GM21526 (cell line): ENCODE data around the gene SPATA6.
"Not testable (repeated sequence)": the region's sequence is repeated elsewhere in the genome, so short reads cannot be mapped to it uniquely, and the experiment has no call there.

Source experiments
- ATAC-seq: cut with Tn5 transposase; IDR thresholded peaks from one replicate; pipeline ENCODE4 v1.9.1; 2021; ENCODE audit warnings: moderate library complexity; ENCODE audit not compliant: unreplicated experiment, low FRiP score

The SPATA6 gene

GRCh38 chr1:48371598-48371997, 100.4 kb downstream of the SPATA6 start:
- ATAC-seq, result no peak

GRCh38 chr1:48362901-48363300, 109.1 kb downstream of the SPATA6 start:
- ATAC-seq, result no peak

DNA sequence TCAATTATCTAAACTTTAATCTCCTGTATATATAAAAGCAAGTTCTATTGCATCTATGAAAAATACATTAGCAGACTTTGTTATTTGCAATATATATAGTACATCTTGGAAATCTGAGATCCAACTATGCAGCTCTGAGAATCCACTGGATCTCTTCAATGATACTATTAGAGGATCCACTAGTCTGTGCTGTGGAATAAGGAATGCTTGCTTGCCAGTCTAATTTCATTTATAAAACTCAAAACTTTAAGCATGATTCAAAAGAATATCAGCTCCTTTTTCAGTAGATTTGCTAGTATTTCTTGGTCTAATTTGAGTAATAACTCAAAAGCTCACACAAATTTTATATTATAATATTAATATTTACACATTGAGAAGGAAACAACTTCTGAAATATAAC, 115.1 kb downstream of the SPATA6 start:
- ATAC-seq, result no peak

GRCh38 chr1:48344373-48344772, 127.6 kb downstream of the SPATA6 start:
- no peak for ATAC-seq

DNA sequence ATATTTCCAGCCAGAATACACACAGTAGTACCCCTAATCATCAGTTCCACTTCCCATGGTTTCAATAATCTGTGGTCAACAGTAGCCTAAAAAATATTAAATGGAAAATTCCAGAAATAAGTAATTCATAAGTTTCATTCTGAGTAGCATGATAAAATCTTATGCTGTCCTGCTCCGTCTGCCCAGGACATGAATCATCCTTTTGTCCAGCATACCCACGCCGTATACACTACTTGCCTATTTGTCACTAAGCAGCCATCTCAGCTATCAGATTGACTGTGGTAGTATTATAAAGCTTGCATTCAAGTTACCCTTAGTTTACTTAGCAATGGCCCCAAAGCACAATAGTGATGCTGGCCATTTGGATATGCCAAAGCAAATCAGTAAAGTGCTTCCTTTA, 130.8 kb downstream of the SPATA6 start:
- ATAC-seq, result no peak

GRCh38 chr1:48338257-48338656, 133.7 kb downstream of the SPATA6 start:
- no peak for ATAC-seq

DNA sequence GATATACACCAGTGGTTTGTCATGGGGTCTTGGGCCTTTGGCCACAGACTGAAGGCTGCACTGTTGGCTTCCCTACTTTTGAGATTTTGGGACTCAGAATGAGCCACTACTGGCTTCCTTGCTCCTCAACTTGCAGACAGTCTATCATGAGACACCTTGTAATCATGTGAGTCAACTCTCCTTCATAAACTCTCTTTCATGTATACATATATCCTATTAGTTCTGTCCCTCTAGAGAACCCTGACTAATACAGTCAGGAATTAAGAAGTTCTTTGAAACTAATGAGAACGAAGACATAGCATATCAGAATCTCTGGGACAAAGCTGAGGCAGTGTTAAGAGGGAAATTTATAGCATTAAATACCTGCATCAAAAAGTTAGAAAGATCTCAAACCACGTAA, 138.7 kb downstream of the SPATA6 start:
- ATAC-seq, result no peak

- no peak for ATAC-seq
Observed at GRCh38 chr1:48332115-48332514, 139.9 kb downstream of the SPATA6 start.

GRCh38 chr1:48329905-48330304, 142.1 kb downstream of the SPATA6 start:
- no peak for ATAC-seq

DNA sequence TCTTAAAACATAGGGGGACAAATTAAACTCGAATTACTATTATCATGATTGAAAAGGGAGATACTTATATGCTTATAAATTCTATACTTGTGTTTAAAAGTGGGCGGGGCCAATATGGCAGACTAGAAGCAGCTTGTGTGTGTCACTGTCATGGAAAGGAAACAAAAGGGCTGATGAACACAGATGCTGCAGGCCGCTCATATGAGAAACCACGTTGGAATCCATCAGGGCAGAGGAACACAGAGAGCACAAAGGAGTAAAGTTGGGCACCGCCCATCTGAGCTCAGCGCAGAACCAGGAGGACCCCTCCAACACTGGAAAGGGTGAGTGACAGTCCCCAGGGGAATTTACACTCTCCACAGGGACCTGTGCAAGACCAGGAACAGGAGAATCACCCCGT, 142.5 kb downstream of the SPATA6 start:
- ATAC-seq, result no peak

DNA sequence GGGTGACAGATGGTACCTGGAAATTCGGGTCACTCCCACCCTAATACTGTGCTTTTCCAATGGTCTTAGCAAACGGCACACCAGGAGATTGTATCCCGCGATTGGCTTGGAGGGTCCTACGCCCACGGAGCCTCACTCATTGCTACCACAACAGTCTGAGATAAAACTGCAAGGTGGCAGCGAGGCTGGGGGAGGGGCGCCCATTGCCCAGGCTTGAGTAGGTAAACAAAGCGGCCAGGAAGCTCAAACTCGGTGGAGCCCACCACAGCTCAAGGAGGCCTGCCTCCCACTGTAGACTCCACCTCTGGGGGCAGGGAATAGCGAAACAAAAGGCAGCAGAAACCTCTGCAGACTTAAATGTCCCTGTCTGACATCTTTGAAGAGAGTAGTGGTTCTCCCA, 160.2 kb downstream of the SPATA6 start:
- not testable (repeated sequence) for ATAC-seq

DNA sequence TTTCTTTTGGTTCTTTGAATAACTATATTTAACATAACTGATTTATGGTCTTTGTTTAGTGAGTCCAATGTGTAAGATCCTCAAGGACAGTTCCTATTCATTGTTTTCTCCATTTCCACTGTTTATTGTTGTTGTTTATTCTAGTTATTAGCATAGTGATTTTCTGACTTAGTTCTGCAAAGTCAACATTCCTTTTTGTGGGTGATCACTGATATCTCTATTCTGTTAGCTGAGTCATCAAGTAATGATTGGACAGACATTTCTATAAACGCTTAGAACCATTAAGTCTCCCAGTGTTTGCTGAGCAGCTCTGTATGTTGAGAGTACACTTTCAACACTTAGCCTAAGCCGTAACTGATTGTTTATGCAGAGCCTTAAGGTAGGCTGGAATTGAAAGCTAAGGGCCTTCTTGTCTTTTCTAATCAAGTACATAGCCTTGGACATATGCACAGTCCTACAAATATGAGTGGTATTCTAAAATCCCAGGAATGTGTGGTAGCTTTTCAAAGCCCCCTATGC, 162.4 kb downstream of the SPATA6 start:
- no peak for ATAC-seq

DNA sequence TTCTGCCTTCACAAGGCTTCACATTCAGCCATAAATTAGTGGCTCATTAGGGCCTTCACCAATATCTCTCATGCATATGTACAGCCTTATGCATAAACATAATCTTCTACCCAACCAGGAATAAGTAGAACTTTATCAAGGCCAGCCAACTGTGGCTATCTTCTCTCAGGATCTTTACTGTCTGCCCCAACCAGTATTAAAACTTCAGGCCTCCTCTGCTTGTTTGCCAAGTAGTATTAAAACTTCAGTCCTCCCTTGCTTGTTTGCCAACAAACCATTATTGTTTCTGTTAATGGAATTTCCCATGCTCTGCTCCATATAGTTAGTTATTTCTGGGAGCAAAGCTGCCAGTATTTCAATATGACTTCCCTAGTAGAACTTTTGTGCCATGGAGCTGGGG, 169.4 kb downstream of the SPATA6 start:
- no peak for ATAC-seq

- no peak for ATAC-seq
Observed at GRCh38 chr1:48294656-48295055, 177.3 kb downstream of the SPATA6 start.

- not testable (repeated sequence) for ATAC-seq
Observed at GRCh38 chr1:48294094-48294493, 177.9 kb downstream of the SPATA6 start.

- ATAC-seq, result no peak
Observed at GRCh38 chr1:48292706-48293105, 179.3 kb downstream of the SPATA6 start.

DNA sequence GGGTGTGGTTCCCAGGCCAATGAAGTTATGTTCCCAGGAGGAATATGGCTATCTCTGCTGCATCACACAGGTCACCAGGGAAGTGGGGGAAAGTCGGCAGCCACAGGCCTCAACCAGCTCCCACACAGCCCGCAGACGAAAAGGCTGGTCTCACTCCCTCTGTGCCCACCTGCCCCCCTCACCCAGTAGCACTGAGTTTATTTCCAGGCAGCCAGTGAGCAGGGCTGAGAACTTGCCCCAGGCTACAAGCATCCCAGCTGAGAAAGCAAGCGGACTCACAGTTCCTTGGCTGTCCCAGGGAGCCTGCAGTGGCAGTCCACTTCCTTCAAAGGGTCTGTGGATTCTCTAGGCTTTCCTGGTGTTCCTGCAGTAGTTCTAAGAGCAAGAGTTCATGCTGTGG, 180.6 kb downstream of the SPATA6 start:
- ATAC-seq, result no peak

DNA sequence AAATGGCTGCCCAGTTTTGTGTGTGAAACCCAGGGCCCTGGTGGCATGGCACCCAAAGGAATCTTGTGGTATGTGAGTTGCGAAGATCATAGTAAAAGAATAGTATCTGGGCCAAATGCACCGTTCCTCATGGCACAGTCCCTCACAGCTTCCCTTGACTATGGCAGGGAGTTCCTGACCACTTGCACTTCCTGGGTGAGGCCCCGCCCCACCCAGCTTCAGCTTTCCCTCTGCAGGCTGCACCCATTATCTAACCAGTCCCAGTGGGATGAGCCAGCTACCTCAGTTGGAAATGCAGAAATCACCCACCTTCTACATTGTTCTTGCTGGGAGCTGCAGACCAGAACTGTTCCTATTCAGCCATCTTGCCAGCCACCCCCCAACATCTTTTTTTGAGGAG, 186.5 kb downstream of the SPATA6 start:
- no peak for ATAC-seq

DNA sequence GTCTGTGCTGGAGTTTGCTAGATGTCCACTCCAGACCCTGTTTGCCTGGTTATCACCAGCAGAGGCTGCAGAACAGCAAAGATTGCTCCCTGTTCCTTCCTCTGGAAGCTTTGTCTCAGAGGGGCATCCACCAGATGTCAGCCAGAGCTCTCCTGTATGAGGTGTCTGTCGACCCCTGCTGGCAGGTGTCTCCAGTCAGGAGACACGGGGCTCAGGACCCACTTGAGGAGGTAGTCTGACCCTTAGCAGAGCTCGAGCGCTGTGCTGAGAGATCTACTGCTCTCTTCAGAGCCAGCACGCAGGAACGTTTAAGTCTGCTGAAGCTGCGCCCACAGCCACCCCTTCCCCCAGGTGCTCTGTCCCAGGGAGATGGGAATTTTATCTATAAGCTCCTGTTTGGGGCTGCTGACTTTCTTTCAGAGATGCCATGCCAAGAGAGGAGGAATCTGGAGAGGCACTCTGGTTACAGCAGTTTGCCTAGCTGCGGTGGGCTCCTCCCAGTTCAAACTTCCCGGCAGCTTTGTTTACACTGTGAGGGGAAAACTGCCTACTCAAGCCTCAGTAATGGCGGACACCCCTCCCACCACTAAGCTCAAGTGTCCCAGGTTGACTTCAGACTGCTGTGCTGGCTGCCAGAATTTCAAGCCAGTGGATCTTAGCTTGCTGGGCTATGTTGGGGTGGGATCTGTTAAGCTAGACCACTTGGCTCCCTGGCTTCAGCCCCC, 187.1 kb downstream of the SPATA6 start:
- ATAC-seq, result not testable (repeated sequence)

DNA sequence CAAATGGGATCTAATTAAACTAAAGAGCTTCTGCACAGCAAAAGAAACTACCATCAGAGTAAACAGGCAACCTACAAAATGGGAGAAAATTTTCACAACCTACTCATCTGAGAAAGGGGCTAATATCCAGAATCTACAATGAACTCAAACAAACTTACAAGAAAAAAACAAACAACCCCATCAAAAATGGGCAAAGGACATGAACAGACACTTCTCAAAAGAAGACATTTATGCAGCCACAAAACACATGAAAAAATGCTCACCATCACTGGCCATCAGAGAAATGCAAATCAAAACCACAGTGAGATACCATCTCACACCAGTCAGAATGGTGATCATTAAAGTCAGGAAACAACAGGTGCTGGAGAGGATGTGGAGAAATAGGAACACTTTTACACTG, 189.7 kb downstream of the SPATA6 start:
- not testable (repeated sequence) for ATAC-seq

- not testable (repeated sequence) for ATAC-seq
Observed at GRCh38 chr1:48277437-48277836, 194.6 kb downstream of the SPATA6 start.

- no peak for ATAC-seq
Observed at GRCh38 chr1:48266576-48266975, 205.4 kb downstream of the SPATA6 start.

DNA sequence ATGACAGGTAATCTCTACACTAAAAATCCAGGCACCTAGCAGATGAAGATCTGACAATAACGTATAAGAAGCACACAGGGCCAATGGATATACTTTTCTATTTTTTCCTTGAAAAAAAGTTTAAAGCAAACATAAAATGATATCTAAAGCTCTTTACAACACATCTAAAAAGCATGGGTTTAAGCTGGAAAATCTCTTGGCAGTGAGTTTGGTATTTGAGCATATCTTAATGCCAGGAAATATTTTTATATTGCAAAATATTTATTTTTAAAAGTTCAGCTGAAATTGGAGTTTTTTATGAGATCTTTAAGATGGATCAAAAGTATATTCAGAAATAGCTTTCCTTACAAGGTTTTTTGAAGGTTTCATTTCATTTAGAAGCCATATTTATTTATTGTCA, 209.0 kb downstream of the SPATA6 start:
- no peak for ATAC-seq
